NCI-H526 (cell line): ENCODE measurements around the gene HLA-DPB1.
"Not testable (repeated sequence)": the region's sequence is repeated elsewhere in the genome, so short reads cannot be mapped to it uniquely, and the experiment has no call there.

Experiments used
- DNase-seq, 2 experiments: peaks; one replicate each; lab custom pipeline; 2025; lab: John Stamatoyannopoulos, UW

The HLA-DPB1 gene

DNA sequence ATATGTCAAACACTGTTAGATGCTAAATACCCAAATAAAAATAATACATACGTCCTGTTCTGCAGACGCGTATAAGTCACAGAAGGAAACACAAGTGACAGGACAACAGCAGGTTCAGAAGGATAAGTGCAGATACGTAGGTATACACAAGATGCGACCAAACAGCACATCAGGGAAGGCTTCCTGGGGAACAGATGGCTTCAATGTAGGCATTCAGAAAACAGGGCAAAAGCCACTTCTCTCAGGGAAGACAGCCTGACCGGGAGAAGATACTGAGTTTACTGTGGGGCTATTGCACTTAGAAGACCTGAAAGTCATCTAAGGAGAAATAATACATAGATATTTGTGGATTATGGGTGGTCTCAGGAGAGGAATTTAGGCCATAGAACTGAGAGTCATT is 4.2 kb upstream of the HLA-DPB1 start:
- DNase-seq = no peak

DNA sequence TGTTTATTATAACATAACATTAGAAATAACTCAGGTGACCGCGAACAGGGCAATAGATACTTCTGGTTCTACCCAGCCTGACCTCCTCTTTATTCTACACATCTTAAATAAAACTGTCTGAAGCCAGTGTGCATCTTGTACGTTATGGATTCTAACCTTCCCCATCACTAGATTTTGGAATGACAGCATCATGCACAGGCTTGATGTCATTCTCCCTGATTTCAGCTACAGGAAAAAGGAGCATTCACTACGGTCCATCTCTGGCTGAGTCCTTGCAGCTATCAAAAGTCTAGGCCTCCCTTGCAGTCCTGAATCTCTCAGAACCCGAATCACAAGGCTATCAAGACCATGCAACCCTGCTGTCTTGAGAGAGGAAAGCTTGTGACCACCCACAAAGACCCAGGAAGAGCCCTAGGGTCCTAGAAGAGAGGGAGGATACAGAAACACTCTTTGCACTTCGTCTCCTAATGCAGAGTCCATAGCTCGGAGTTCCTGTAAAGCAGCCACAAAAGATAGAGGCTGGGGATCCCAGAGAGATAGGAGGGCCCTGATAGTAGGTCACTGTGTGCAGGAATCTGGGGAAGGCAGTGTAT is 3.2 kb upstream of the HLA-DPB1 start:
- no peak for DNase-seq

DNA sequence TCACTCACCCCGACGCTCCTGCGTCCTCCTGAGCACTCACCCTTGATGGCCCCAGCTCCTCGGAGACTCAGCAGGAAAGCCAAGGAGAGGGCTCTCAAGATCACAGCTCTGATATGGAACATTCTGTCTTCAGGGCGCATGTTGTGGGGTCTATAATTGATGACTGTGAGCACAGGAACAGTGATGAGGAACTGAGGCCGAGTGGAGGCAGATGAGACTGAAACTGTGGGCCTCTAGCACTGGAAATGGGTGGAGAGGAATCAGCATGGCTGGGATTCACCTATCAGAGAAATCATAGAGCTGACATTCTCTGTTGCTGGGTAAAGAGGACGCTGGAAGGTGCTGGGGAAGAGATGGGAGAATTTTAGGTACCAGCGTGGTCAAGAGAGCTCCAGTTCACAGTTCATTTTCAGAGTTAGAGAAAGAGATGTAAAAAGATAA is 2.3 kb upstream of the HLA-DPB1 start, which contains the start of gene HLA-DPA1:
Gene HLA-DPA1, minus strand, starts transcription at position 219 of the 441 bp plus-strand sequence.
- peak in 1 of 2 experiments; percentile 43 for DNase-seq

DNA sequence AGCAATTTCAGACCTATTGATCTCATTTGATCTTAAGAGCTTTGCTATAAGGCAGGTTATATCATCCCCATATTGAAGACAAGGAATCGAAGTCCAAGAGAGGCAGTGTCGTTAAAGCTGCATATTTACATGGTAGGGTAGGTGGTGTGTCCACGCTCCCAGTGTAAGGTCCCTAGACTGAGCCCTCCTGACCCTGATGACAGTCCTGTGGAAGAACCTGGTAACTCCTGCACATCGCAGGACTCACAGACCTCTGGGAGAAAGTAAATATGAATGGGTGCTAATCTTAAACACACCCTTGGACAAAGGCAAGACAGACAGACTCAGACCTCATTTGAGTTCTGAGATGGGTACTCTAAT is 602 bp upstream of the HLA-DPB1 start:
- no peak for DNase-seq

DNA sequence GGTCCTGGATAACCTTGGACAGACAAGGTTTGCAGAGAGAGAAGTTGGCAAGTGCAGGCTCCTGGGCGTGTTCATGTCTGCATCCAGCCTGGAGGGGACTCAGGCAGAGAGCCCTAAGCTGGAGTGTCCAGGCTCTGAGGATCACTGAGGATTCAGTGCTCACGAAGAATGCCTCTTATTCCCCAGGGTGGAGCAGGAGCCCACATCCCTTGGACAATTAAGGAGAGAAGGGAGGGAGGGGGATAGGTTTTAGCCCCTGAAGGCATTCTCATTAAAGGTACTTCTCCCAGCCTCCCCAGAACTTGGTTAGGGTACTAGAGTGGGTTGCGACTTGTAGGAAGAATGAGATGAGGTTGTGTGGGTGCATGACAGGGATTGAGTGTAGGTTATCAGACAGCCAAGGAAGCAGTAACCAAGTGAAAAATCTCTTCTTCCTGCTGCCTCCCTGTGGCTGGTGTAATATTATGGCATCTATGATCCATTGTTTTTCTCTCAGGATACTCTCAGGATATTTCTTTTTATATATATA is 680 bp downstream of the HLA-DPB1 start:
- DNase-seq = no peak

DNA sequence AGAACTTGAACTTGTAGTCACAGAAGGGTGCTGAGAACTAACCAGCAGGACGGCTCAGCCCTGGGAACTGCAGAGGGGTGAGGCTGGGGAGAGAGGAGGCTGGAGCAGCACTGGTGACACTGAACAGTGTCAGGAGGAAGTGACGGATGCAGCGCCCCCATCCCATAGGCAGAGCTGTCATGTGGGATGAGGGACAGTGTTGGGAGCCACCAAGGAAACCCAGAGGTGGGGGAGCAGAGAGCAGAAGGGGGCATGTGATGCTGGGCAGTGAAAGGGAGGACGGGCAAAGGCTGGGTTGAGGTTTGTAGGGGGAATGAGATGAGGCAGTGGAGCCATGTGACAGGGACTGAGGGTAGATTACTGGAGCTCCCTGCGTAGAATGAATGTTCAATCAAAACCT is 2.1 kb downstream of the HLA-DPB1 start:
- DNase-seq = no peak

DNA sequence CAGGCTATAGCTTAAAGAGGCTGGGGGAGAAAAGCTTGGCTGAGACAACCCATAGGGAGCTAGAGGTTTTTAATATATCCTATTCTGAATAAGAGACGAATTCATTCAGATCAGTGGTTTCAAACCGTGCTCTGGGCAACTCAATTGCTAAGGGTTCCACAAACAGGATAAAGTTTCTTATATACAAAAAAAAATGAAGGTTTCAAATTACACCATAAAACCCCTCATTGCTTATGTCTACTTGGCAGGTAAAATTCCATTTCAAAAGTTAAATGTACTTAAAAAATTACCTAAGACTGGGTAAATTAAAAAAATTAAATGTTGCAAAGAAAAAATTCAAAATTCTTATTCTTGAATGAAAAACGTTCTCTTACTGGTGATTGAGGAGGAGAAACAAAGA is 2.7 kb downstream of the HLA-DPB1 start:
- no peak for DNase-seq

DNA sequence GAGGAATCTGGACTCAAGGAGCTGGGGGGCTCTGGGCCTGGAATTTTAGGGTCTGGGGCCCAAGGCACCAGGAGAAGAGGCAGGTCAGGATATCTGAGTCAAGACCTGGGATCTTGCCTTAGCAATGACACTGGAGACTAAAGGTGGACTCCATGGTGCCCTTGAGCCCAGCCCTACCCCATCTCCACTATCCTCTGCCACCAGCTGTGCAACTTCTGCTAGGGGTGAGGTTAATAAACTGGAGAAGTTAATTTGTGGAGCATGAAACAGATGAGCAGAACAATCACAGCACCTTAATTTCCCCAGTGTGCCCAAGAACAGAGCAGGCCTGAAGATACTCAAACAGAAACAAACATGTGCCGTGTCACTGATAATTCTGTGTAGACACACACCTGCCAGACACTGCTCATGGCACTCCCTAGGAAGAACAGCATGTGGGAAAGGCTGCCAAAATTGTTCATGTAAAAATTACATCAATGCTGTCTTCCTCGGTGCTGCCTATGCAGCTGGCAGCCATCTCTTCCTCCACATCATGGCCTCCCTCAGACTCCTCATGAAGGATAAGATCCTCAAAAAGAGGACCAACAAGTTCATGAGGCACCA is 3.2 kb downstream of the HLA-DPB1 start:
- DNase-seq = no peak

DNA sequence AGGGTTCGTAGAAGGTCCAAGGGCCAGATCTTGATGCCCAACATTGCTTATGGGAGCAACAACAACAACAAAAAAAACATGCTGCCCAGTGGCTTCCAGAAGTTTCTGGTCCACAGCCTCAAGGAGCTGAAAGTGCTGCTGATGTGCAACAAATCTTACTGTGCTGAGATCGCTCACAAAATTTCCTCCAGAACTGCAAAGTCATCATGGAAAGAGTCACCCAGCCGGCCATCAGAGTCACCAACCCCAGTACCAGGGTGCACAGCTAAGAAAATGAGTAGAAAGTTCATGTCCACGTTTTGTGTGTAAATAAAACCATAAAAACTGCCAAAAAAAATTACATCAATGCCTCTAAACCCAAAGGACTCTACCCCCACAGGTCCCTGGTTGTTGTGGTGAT is 3.8 kb downstream of the HLA-DPB1 start:
- DNase-seq = no peak

DNA sequence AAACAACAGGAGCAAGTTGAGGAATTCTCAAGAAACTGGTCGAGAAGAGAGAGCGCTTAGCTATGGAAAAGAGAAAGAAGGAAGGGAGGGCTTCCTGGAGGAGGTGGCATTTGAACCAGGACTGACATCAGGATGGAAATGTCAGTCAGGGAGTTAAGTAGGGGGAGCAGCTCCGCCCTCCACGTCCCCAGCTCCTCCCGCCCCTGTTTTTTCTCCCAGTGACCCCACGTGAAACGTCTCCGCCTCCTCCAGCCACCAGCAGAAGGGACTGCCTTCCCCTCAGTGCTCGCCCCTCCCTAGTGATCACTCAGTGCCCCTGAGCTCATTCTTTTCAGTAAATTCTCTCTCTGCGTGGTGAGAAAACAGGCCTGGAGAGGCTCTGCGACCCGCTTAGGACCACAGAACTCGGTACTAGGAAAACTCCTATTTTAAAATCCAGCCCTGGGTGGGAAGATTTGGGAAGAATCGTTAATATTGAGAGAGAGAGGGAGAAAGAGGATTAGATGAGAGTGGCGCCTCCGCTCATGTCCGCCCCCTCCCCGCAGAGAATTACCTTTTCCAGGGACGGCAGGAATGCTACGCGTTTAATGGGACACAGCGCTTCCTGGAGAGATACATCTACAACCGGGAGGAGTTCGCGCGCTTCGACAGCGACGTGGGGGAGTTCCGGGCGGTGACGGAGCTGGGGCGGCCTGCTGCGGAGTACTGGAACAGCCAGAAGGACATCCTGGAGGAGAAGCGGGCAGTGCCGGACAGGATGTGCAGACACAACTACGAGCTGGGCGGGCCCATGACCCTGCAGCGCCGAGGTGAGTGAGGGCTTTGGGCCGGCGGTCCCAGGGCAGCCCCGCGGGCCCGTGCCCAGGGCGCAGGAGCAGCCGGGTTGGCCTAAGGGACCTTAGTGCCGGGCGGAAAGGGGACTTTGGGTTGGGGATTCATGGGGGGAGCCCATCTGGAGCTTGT is 4.6 kb downstream of the HLA-DPB1 start:
- DNase-seq = peak in 1 of 2 experiments; percentile 32

DNA sequence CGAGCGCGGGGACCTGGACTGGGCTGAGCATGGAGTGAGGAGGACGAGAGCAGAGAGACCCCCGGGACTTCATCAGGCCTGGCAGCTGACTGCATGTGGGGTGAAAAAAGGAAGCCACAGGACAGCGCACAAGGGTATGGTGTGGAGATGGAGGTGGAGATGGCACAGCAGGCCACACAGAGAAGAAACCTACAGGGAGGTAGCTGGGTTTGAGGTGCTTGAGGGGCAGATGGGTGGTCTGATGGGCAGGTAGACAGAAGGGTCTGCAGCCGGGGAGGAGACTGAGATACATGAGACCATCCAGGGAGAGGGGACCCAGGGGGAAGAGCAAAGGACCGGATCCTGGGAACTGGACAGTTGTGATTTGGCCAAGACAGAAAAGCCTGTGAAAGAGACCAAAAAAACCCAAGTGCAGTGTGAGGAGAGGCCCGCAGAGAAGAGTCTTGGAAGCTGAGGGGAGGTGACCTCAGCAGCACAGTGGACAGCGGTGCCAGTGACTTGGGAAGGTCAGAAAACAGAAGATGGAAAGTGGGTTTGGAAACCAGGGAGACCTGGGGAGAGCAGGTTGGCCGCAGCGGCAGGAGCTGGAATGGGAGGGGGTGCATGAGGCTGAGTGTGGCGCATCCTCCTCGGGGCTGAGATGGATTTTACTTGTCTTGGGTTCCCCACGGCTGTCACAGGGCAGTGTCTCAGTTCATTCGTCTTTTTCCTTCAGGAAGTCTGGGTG is 5.5 kb downstream of the HLA-DPB1 start:
- no peak for DNase-seq

DNA sequence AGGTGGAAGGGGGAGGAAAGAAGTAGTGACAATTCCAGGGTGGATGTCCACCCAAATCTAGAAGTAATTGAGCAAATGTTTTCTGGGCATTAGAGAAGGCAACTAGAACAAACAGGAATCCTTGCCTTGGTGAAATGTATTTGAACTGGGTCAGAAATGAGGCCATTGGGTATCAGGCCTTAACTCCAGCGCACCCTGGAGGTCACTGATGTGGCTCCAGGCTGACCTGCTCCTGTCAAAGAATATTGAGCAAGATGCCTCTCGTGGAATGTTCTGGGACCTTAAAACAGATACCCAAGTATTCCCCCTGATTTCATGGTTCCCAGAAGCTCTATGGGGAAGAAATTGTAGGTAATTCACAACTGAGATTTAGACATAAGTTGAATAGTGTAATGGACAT is 6.9 kb downstream of the HLA-DPB1 start:
- peak in 1 of 2 experiments; percentile 79 for DNase-seq

DNA sequence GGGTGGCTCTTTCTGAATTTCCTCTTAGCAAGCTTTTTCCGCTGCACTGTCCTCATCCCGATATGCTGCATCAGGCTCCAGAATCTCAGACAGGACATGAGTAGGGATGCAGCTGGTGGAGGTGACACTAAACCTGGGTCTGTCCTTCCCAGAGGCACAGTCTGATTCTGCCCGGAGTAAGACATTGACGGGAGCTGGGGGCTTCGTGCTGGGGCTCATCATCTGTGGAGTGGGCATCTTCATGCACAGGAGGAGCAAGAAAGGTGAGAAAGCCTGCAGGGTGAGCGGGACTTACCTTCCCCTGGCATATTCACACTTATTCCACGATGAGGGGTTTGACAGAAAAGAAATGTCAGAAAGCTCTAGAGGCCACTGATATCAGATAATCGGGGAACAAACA is 9.8 kb downstream of the HLA-DPB1 start:
- DNase-seq = no peak

DNA sequence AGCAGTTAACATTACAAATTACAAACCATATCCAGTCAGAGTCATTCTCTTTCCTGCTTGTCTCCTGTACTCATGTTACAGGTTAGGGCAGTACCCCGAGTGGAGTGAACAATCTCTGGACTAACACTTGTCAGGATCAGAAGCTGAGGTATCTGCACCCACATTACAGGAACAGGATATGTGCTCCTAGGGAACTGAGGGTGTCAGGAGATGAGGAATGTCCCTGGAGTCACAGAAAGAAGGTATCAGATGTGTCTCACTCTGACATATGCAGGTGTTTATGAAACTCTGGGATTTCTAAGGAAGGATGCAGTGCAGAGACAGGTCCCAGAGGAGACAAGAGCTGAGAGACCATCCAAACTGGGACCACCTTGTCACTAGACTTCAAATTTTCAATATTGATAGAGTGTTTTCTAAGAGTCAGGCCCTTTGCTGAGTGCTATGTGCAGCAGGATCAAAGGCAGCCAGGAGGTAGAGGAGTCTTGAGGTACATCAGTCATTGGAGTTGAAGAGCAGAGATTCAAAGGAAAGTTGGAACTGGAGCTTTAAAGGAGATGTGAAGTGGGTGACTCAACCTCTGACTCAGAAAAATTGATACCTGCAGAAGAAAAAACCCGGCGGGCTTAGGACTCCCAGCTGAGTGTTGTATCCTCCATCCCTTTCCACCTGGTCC is 12.6 kb downstream of the HLA-DPB1 start:
- no peak for DNase-seq

DNA sequence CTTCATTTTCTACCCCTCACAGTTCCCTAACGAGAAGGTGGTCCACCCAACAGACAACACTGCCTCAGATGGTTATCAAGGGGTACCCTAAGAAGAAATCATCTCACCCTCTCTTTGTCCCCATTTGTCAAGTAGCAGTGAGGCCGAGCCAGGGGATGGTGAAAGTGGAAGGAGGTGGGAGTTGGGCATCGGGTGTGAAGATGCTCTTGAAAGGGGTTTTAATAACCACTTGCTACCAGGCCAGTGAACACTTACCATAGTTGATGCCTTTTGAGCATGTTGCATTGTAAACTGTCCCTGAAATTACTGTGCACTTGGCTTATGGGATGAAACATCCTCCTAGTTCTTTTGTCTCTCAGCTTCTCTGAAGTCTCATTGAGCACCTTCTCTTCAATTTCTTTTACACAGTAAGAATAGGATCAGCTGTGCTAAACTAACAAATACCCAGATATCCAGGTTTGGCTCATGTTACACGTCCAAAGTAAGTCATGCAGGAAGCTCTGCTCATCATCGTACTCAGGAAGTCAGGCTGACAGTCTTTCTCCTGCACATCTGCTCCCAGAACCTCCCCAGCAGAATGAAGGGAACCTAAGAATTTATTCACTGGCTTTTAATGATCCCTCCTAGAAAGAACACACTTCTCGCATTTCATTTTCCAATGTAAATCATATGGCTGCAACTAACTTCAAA is 13.3 kb downstream of the HLA-DPB1 start:
- no peak for DNase-seq

DNA sequence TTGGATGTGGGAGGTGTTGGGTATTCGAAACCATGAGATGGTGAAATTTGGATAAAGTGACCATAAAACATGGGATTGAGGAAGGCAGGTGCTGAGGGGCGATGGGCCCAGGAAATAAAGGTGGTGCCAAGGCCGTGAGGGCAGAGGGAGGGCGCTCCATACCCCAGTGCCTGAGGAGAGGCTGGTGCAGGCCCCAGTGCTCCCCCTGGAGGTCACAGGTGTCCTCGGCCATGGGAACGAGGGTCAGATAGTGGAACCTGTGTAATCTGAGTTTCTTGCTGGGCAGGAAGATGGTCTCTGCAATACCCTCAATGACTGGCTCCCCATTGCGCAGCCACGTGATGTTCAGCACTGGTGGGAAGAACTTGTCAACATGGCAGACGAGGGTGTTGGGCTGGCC is 16.2 kb downstream of the HLA-DPB1 start:
- peak in 1 of 2 experiments; percentile 38 for DNase-seq

DNA sequence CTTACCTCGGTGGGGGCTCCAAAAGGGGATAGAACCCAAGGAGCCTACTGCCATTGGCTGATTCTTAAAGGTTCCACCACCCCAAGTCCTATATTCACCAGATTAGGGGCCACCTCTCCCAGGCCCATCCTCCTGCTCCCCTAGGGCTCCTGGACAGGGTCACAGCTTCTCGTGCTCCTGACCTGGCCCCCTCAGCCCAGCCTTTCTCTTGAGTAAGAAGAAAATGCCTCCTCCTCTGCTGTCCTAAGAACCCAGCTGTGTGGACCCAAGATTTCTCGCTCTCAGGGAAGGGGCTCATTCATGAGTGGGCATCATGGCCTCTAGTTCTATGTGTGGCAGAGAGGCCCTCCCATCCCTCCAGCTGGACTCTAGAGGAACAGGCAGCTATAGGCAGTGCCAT is 16.6 kb downstream of the HLA-DPB1 start:
- no peak for DNase-seq

DNA sequence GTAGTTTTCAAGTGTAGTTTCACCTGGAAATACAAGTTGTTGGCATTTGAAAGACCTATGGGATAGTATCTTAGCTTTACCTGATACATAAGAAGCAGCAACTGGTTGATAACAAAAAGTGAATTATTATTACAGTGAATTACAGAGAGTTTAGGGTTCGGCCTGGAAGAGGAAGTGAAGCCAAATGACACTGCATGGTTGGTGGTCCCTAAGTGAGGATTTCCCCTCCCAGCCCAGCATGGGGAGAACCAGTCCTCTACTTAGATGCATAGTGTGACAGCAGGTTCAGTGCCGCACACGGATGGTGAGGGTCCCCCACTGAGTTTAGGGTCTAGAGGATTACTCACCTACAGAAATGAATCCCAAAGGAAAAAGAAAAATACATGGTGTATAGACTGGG is 18.1 kb downstream of the HLA-DPB1 start:
- no peak for DNase-seq

DNA sequence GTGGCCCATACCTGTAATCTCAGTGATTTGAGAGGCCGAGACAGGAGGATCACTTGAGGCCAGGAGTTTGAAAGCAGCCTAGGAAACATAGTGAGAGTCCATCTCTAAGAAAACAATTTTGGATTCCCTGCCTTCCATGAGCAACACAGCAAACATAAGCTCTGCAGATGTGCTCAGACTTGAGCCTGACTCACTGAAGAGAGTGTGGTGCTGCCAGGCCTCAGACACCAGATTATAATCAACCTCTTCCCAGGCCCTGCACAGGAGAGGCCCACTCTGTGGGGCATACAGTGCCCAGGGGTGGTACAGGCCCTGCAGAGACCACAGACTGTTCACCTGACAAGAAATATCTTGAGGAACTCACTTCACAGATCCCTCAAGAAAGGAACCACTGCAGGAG is 19.9 kb downstream of the HLA-DPB1 start:
- no peak for DNase-seq

DNA sequence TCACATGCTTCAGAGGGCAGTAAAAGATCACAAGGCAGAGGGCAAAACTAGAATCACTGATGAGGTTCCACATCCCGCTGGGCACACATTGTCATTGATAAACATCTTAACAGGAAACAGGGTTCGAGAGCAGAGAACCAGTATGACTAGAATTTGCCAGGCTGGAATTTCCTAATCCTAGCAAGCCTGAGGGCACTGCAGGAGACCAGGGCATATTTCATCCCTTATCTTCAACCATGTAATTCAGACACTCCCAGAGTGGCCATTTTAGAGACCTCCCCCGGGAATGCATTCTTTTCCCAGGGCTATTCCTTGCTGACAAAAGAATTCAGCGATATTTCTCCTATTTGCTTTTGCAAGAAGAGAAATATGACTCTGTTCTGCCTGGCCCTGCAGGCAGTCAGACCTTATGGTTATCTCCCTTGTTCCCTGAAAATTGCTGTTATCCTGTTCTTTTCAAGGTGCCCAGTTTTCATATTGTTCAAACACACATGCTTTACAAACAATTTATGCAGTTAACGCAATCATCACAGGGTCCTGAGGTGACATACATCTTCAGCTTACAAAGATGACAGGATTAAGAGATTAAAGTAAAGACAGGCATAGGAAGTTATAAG is 25.4 kb downstream of the HLA-DPB1 start:
- DNase-seq = not testable (repeated sequence)
